HL-60/S4 treated with phorbol 12-myristate 13-acetate at 8.2 ng/mL for 4 days and 3 days (cell line): ENCODE results near the gene FLII.

ENCODE experiments used
- in situ Hi-C: fragments of 300-500 bp; cut with MboI; formaldehyde crosslinking; loops from 2 replicates; pipeline ENCODE4 v1.15.0; 2022; ENCODE audit warnings: low sequenced_read_pairs

FLII gene

DNA sequence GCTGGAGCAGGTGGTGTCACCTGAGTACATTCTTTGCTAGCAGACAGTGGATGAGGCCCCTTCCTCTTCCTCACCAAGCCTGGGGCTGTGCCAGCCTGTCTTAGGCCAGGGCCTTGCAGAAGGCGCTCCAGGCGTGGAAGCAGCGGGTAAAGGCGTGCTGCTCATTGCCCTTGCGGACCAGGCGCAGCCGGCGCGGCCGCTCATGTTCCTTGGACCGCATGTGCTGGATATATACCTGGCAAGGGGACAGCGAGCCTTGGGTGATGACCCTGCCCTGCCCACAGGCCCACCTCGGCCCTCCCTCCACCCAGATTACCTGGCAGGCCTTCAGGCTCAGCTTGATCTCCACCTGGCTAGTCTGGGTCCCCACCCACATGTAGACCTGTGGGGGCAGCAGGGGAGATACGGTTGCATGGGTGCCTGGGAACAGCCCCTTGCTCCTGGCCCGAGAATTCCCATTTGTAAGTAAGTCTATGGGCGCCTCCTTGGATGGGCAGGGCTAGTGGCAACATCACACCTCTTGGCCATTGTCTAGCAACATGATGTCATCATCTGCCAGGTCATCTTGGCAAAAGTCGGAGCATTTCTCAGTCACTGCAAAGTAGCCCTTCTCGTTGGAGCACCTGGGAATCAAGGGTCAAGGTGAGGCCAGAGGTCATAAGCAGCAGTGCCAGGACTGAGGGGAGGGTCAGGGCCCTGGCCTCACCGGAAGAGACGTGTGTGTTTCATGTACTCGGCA, 13.3 kb downstream of the FLII start:
- in situ Hi-C loops = no loop called here

DNA sequence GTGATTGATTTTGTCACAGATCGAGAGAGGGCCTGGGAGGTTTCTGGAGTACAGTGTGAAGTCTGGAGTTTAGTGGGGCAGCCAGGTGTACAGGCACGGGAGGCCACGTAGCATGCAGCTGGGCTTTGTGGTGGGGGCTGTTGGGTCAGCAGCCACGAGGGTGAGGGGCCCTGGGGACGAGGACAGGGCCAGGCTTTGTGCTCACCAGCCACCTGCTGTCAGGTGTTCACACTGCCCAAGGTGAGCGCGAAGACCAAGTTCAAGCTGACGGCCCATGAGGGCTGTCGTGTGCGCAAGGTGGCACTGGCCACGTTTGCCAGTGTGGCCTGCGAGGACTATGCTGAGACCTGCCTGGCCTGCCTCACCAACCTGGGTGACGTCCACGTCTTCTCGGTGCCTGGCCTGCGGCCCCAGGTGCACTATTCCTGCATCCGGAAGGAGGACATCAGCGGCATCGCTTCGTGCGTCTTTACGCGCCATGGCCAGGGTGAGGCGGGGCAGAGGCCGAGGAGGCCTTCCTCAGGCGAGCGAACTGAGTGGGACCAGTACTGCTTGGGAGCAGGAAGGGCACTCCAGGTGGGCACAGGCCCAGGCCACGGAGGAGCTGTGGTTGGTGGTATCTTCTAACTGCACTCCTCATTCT, 17.2 kb downstream of the FLII start:
- in situ Hi-C loops = no loop called here

DNA sequence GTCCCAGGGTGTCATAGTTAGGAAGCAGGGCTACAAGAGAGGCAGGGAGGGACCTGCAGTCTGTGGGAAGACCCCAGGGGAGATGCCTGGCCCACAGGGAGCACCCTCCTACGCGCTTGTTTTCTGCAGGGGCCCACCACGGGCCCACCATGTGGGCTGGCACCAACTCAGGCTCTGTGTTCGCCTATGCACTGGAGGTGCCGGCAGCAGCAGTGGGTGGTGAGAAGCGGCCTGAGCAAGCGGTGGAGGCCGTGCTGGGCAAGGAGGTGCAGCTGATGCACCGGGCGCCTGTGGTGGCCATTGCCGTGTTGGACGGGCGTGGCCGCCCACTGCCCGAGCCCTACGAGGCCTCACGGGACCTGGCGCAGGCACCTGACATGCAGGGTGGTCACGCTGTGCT, 18.1 kb downstream of the FLII start:
- in situ Hi-C loops = no loop called here

DNA sequence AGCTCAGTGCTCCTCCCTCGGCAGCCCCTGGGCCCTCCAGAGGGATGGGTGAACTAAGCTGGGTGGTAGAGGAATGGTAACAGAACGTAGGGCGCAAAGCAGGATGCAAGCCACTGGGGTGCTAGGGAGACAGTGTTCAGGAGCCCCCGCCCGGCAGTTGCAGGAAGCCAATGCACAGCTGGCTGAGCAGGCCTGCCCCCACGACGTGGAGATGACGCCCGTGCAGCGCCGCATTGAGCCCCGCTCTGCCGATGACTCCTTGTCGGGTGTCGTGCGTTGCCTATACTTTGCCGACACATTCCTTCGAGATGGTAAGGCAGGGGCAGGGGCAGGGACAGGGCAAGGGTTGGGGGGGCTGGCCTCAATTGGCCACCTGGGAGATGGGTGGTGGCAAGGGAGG, 20.2 kb downstream of the FLII start:
- in situ Hi-C loops = no loop called here

DNA sequence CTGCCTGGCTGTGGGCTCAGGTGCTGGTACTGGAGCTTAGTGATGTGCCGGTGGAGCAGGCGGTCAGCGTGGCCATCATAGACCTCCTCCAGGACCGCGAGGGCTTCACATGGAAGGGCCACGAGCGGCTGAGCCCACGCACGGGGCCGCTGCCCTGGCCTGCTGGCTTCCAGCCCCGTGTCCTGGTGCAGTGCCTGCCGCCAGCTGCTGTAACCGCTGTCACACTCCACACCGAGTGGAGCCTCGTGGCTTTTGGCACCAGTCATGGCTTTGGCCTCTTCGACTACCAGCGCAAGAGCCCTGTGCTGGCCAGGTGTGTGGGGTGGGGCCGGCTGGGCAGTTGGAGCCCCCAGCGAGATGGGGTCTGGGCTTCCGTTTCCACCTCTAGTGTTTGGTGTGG, 21.1 kb downstream of the FLII start:
- in situ Hi-C loops = no loop called here

DNA sequence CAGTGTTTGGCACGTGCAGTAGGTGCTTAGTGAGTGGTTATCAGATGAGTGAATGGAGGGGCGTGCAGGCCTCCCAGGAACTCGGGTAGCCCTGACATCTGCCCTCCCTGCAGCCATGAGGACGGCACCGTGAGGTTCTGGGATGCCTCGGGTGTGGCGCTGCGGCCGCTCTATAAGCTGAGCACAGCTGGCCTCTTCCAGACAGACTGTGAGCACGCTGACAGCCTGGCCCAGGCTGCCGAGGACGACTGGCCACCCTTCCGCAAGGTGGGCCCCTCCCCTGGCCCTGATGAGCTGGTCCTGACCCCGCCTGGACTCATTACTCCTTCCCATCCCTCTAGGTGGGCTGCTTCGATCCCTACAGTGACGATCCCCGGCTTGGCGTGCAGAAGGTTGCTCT, 22.0 kb downstream of the FLII start:
- in situ Hi-C loops = no loop called here

DNA sequence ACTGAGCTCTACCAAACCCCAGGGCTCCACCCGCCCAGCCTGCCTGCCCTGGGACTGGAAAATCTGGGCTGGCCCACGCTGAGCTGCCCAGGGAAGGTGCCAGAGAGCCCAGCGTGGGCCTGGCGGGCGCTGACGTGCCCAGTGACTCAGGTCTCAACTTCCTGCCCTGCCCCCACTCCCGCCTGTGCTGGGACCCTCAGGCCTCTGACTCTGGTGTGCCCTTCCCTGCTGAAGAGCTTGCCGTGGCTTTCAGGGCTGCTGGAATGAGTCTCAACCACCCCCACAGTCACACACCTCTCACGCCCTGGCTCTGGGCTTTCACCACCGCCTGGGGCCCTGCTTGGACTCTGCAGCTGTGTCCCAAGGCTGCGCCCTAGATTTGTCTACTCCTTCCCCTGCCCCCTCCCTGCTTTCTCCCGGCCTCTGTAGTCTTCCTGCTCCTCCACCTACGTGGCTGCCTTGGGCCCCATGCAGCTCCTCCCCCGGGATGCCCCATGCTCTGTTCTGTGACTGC, 22.7 kb downstream of the FLII start:
- in situ Hi-C loops = no loop called here

DNA sequence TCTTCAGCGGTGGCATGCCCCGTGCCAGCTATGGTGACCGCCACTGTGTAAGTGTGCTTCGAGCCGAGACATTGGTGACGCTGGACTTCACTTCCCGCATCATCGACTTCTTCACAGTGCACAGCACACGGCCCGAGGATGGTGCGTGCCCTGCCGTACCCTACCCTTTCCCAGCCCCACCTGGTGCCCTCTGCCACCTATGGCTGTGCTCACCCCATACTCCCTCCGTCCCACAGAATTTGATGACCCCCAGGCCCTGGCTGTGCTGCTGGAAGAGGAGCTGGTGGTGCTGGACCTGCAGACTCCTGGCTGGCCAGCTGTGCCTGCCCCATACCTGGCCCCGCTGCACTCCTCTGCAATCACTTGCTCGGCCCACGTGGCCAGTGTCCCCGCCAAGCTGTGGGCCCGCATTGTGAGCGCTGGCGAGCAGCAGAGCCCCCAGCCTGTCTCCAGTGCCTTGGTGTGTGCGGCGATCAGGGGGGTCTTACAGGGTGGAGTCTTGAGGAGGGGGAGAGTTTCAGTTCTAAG, 23.6 kb downstream of the FLII start:
- in situ Hi-C loops = no loop called here

DNA sequence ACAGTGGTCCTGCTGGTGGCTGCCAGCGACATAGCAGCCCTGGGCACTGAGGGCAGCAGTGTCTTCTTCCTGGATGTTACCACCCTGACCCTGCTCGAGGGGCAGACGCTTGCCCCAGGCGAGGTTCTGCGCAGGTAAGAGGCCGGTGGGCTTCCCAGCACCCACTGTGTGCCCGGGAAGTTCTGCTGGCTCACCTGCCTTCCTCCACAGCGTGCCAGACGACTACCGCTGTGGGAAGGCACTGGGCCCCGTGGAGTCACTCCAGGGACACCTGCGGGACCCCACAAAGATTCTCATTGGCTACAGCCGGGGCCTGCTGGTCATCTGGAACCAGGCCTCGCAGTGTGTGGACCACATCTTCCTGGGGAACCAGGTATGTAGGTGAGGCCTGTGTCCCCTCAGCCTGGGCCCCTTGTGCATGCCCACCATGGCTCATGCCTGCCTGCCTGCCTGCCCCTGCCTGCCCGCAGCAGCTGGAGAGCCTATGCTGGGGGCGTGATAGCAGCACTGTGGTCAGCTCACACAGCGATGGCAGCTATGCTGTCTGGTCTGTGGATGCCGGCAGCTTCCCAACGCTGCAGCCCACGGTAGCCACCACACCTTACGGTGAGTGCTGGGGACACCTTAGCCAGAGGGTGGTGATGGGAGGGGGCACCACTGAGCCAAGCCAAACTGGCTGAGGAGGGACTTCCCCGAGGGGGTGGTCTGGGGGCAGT, 24.6 kb downstream of the FLII start:
- in situ Hi-C loops = no loop called here

DNA sequence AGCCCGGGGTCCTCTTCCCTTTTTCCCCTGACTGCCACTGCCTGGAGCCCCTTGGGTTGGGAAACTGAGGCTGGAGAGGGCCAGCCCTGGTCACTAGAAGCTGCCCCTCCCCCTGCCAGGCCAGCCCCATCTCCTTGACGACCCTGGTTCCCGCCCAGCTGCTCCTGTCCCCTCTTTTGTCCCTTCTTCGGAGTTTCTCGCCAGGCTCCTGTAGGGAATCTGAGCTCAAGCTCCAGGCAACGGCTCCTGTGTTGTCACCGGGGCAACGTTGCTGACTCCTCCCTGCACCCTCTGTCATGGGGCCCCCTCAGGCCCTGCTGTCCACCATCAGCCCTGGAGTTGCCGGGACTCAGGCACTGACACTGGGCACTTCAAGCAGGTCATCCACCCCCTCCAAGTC, 27.4 kb downstream of the FLII start:
- in situ Hi-C loops = no loop called here

DNA sequence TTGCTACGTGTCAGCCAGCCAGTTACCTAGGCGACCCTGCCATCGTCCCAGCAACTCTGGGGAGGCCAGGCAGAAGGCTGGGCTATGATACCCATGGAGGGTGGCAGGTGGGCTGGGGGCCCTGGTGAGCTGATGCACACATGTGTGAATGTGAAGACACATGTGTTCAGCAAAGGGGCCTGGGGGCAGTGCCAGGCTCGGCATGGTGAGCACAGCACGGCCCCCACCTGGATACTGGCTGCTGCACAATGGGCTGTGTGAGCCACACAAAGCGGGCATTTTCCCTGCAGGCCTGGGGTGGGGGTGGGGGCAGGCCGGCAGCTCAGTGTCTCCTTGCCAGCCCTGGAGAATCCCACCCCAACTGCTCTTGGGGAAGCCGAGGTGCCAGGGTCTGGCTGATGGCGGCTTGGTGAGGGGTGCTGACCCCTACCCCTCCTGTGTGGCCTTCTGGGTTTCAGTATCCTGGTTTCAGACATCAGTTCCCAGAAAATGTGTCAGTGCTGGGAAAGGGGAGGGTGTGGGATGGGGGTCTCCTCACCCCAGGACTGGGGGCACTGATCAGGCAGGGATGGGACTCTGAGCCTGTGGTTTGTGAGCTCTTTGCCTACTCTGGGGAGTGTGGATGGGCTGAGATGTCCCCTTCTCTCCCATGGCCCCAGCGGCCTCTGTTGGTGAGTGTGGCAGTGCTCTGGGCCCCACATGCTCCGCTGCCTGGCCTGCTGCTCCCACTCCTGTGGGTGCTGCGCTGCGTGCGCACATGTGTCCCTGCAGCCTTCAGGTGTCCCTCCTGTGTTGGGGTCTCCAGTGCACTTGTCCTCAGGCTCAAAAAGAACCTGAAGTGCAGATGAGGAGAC, 28.0 kb downstream of the FLII start:
- in situ Hi-C loops = no loop called here

DNA sequence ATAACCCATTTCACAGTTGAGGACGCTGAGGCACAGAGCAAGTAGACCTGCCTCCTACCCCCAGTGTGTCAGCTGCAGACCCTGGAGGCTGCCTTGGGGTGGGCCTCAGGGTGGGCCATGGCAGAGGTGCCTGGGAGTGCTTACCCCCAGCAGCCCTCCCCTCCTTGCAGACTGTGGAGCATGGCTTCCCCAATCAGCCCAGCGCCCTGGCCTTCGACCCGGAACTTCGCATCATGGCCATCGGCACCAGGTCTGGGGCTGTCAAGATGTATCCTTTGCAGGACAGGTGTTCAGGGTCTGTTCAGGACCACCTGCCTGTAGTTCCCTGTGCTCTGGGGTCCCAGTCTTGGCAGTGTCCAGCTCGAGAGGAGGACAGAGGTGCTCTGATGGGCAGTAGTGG, 28.8 kb downstream of the FLII start:
- in situ Hi-C loops = no loop called here

DNA sequence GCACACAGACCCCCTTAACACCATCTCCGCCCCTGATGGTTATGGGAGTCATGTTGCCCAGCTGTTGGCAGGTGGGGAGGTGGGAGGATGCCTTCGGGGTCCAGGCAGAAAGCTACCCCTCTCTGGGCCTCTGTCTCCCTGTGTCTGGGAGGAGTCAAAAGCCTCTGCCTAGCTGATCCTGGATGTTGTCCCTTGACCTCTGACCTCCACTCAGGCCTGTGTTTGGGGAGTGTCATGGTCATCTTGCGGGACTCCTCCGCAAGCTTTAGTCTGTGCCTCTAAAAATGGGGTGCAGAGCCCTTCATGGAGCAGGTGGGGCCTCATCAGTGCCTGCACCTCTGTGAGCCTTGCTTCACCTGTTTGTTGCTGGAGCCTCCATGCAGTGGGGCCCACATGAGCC, 29.3 kb downstream of the FLII start:
- in situ Hi-C loops = no loop called here

DNA sequence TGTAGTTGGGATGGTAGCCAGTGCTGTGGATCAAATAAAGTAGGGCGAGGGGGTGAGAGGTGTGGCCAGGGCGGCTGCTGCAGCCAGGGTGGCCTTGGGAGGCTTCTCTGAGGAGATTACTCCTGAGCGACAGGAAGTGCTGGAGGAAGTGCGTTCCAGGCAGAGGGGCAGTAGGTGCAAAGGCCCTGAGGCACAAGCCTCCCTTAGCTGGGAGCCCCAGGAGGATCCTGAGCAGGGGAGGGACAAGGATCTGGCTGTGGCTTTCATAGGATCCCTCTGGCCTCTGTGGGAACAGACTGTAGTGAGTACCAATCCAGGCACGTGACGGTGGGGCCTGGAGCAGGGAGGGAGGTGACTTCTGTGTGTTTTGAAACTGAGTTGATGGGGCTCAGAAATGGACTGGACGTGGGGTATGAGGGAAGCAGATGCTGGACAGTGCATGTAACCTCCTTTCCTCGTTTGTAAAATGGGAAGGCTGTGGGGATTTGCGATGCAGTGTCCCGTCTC, 30.3 kb downstream of the FLII start:
- in situ Hi-C loops = no loop called here

DNA sequence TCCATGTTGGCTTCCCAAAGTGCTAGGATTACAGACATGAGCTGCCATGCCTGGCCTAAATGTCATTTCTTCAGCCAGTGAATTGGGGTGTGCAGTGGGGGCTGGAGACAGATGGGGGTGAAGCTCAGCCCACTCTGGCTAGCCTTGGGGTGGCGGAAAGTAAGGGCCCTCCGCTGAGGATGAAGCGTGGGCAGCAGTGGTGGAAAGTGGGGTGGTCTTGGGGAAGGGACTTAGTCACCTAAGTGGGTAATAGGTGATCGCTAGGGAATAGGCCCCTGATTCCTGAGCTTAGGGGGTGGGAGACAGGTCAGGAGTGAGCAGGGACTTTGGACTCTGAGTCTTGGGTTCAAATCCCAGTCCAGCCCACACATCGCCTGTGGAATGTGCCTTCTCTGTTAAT, 30.9 kb downstream of the FLII start:
- in situ Hi-C loops = no loop called here

DNA sequence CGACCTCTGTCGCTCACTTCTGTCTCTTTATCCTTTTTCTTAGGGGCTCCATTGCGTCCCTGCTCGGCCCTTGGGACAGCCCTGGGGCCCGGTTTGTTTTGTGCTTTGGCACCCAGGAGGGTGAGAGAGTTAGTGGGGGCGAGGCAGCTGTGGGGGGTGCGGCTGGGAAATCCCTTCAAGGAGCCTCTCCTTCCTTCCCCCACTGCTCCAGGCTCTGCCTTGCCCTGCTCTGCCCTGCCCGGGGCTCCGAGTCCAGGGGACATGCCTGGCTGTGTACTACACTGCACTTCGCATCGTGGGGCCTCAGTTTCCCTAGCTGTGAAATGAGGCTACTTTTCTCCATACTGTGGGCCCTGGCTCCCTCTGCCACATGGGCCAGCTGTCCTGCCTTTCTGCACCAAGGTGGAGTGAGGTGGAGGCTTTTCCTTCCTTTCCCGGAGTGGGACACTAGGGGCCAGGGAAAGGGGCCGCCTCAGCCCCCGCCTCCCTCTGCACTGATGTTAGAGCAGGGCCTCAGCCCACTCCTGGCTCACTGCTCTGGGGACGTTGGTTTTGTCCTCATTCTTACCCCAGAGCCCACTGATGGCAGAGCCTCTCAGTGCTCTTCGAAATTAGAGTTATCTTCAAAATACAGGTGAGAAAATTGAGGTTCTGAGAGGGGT, 32.1 kb downstream of the FLII start:
- in situ Hi-C loops = no loop called here

DNA sequence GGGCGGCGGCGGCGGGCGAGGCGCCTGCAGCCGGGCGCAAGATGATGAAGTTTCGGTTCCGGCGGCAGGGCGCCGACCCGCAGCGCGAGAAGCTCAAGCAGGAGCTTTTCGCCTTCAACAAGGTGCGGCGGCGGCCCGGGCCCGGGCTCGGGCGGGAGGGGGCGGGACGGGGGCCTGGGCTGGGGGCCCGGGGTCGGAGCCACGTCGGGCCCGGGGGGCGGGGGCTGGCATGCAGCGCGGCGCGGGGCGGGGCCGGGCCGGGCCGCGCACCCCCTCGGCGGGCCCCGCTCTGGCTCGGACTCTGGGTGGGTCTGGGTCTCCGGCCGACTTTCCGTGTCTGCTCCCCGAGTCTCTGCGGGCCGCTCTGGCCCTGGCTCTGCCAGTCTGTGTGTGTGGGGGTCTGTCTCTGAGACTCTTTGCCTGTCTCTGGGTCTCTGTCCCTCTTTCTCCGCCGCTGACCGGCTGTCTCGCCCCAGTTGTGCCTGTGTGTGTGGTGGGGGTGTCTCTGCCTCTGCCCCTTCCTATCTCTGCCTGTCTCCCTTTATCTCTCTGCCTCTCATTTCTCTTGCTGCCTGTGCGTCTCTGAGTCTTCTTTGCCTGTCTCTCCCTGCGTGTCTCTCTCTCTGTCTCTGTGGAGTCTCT, 32.8 kb downstream of the FLII start:
- in situ Hi-C loops = no loop called here

DNA sequence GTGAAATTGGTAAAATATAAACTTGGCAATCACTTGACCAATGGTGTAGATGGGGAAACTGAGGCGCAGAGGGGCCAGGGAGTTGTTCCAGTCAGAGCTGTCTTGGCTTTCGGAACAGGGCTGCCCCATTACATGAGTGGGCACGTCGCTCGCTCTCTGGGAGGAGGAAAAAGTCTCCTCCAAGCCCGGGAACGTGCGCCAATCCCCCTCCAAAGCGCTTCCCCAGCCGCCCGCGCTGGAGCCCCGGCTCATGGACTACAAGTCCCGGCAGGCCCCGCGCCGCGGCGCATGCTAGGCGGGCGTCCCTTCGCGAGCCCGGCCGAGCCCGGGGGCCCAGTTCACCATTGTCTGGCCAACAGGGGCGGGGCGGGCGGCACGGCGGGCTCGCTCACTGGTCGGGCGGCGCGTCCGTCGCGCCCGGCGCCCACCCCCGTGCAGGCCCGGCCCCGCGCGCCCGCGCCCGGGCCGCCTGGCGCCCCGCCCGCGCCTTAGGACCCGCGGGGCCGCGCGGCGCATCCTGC, 33.4 kb downstream of the FLII start, which contains the start of gene LLGL1:
LLGL1 (plus strand) TSS at position 515 of the 521 bp plus-strand sequence. CDS start 48 bp downstream, outside the sequence.
- in situ Hi-C loops = no loop called here
